ENCODE measurements around the gene ARHGAP24.

The ARHGAP24 gene

GRCh38 chr4:85474818-85475630, at the start of gene ARHGAP24:
Gene ARHGAP24, plus strand, starts transcription at chr4:85475150.
- no peak for DNase-seq (ENCODE audit: low read depth in 2 of 2)

DNA sequence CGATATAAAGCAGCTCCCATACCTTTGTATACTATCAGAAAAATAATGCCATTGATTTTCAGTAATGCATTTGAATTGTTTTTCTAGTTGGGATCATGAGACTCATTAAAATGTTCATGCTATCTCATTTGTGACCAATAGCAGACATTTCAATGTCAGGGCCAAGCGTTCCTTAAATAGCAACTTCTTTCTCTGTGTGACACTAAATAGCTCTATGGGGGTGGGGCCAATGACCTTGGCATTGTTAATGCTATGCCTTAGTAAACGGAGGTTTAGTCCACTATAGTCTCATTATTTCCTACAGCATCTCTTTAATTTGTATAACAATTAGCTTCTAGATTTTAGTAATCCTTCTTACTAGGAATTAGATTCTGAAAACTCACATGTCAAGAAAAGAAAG, 48.6 kb upstream of the ARHGAP24 start:
- DNase-seq (ENCODE audit: low read depth in 2 of 2) = no peak

- no peak for DNase-seq (ENCODE audit: low read depth in 2 of 2)
These were observed 47.8 kb upstream of the ARHGAP24 start for GRCh38 chr4:85427123-85427522.

GRCh38 chr4:85430226-85430625, 44.7 kb upstream of the ARHGAP24 start:
- no peak for DNase-seq (ENCODE audit: low read depth in 2 of 2)

- no peak for DNase-seq (ENCODE audit: low read depth in 2 of 2)
These were observed 44.3 kb upstream of the ARHGAP24 start for GRCh38 chr4:85430697-85431096.

GRCh38 chr4:85431156-85431555, 43.8 kb upstream of the ARHGAP24 start:
- DNase-seq (ENCODE audit: low read depth in 2 of 2) = no peak

DNA sequence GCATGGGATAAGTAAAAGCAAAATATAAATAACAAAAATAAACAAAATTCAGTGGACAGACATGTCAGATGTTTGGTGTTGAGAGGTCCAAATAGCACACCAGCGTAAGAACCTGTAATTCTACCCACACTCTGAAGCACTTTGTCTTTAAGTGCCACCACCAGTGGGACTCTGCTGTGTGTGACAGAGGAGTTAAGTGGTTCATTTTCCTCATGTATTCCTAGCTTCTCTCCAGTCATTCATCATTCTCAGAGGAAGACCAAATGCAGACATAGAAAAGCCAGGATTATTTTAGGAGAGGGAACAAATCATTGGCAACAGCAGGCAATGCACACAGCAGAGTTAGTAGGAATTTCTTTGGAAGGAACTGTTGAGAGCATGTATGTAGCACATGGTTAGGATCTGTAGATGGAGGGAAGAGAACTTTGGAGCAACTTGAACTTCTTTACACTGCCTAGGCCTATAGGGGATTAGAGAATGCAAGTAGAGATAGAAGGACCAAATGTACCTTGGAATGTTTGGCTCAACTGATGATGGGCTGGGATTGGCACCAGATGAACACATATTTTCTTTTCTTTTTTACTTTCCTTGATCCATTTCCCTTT, 43.0 kb upstream of the ARHGAP24 start:
- no peak for DNase-seq (ENCODE audit: low read depth in 2 of 2)

DNA sequence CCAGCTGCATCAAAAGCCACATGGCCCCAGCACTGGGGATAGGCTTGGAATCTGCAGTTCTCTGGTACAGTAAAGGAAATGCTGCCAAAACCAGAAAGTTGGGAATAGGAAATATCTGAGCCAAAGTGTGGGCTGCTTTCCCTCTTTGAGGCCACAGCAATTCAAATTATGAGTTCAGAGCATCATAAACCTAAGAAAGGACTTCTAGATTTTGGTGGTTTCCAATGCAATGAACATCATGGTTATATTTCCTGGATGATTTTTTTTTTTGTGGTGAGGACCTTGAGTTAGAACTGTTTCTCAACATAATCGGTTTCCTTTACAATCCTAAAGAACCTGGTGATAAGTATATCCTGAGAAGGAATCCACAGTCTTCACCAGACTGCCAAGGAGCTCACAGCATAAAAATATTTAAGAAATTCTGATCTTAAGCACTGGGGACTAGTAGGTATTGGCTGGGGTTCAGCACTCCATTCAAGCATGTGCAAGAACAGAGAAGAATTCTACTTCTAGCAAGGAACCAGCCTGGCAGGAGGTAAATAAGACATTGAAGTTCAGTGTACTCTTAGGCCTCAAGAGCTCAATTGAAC, 29.8 kb upstream of the ARHGAP24 start:
- no peak for DNase-seq (ENCODE audit: low read depth in 2 of 2)

DNA sequence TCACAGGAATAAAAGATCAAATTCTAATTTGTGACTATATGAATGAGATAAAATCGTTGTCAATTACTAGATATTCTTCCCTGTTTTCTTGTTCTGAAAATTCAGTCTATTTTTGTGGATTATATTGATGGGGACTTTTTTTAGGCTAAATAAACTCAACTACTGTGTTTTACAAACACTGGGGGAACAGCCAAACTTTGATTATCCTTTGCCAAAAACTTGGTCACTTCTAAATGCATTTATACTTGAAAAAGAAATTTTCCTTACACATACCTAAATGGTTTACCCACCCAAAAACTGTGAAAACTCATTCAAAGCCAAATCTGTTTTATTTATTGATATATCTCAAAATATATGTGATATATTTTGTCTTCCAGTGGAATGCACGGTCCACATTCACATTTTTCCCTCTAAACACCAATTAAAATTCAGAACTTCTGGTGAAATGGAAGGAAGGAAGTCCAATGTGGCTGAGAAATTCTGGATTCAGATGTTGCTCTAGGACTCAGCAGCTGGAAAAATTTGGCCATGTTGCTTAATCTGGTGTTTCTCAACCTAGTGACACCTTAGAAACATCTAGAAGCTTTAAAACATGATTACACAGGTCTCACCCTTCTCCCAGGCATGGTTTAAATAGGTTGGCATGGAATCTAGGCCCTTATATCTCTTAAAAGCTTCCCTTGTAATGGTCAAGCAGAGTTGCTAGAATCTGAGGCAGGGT, 28.6 kb upstream of the ARHGAP24 start:
- no peak for DNase-seq (ENCODE audit: low read depth in 2 of 2)

DNA sequence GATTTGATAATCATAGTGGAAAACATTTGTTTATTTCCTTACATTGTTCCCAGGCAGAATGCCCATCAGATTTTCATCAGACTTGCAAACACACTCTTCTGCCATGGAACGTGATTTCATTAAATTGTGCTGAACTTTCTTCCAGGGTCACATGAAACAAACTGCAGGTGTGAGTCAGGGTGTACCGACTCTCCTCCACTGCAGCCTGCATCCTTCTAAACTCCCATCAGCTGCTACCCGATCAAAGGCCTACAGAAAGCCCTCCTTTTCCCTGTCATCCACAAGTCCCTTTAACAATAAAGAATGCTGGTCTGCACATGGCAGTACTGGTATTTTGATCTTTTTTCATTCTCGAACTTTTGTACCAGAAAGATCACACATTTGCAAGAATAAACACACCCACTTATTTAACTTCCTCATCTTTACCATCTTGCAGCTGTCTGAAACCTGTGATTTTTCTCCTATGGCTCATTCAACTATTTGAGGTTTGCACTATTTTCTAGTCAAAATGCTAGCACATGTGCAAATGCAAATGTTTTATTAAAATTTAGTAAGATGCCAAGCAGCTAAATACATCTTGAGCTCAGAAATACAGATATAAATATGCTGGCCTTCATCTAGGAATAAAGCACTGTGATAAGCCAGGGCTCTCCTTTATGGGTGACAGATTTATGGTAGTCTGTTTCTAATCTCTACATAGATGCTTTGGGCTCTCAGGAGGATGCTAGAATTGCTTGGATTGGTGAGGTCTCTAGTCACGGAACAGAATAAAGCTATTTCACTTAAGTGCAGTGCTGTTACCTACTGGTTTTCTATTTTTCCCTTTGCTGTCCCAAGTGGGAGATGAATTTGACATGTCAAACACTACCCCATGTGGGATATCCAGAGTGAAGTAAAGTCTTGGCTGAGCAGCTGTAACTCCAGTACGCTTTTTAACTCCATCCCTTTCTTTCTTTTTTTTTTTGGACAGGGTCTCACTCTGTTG, 25.8 kb upstream of the ARHGAP24 start:
- no peak for DNase-seq (ENCODE audit: low read depth in 2 of 2)

DNA sequence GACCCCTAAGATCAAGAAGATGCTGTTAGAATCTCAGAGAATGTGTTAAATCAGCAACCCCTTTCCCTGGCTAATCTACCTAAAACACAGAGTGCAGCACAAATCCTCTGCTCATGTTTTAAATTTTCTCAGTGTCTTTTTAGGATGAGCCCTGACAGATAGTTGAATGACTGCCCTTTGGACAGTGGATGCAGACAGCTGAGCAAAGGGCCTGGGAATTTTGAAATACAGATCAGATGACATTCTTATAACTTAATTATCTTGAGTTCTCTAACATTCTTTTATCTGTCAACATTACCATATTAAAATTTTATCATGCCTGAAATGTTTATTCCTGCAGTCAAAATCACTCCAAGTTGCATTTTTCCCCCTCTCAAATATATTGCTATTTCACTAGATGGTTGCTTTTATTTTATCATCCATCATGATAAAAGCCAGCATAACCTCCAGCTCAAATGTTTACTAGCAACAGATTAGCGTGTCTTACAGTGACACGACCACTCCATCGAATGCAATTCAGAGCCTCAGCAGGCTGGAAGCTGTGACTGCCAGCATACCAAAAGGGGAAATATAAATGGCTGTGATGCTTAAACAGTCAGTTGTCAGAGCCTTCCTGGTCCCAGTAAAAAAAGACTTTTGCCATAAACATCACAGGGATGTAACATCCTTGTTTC, 22.8 kb upstream of the ARHGAP24 start:
- DNase-seq (ENCODE audit: low read depth in 2 of 2) = no peak

- no peak for DNase-seq (ENCODE audit: low read depth in 2 of 2)
These were observed 19.0 kb upstream of the ARHGAP24 start for GRCh38 chr4:85455942-85456341.

DNA sequence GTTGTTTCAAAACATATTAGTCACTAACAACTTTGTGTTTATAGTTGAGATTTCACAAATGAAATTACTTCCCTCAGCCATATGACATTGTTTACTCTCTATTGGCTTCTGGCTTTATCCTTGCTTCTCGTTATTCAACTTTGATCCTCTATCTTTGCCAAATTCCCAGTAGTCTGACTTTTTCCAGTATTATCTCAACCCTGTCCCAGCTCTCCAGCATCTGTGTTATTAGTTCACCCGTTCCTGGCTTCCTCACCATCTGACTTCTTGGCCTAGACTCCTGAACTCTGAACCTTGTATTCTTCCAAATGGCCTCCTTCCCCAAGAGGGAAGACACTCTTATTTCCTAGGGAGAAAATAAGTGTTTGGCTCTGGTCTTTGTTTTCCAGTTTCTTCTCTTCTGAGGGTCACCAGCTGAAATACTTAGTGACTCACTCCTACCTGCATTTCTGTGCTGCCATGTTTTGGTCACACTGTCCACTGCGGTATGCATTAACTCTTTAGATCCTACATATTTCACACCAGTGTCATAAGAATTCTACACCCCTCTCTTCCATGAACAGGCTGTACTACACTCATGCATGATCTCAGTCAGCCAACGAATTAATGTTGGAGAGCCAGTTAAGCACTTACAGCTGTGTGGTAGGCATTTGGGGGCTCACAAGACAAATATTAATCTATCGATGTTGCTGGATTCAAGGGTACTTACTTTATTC, 17.0 kb upstream of the ARHGAP24 start:
- DNase-seq (ENCODE audit: low read depth in 2 of 2) = no peak

- DNase-seq (ENCODE audit: low read depth in 2 of 2) = no peak
These were observed 15.2 kb upstream of the ARHGAP24 start for GRCh38 chr4:85459736-85460135.

- no peak for DNase-seq (ENCODE audit: low read depth in 2 of 2)
These were observed 594 bp upstream of the ARHGAP24 start for GRCh38 chr4:85474356-85474755.

DNA sequence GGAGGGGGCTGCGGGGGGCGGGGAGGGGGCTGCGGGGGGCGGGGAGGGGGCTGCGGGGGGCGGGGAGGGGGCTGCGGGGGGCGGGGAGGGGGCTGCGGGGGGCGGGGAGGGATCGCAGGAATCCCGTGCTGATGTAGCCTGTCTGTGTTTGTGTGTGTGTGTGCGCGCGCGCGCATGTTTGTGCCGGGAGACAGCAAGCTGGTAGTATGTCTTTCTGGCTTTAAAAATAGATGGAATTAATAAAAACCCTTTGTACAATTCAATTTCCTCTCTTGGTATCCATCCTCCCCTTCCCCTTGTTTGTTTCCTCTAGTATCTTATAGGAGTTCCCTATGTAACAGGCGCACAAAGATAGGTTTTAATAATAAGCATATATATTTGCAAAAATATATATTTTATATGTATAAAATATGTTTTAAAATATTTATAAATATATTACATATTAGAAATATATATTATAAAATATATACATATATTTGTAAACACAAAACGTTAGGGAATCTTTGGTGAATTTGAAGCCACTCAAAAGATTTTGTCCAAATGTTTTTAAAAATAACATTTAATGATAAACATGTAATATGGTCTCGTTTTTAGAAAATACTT, 782 bp downstream of the ARHGAP24 start:
- no peak for DNase-seq (ENCODE audit: low read depth in 2 of 2)

- no peak for DNase-seq (ENCODE audit: low read depth in 2 of 2)
These were observed 1.4 kb downstream of the ARHGAP24 start for GRCh38 chr4:85476381-85476780.

DNA sequence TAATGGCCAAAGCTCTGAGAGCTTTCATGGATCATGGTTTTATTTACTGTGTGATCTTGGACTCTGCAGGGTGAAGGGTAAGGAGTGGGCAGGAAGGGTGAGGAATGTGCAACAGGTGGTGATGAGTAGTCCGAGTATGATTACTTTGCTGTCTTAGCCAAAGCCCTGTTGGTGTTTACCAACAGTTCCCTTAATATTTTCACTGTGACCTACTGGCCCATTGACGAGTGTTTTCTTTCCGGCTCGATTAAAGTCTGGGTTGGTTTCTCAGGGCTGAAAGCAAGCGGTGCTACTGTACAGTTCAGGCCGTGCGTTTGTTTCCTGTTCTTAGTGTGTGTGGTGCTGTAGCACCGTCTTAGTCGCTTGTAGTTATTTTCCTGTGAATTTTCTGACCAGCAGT, 2.6 kb downstream of the ARHGAP24 start:
- no peak for DNase-seq (ENCODE audit: low read depth in 2 of 2)

GRCh38 chr4:85478576-85478975, 3.6 kb downstream of the ARHGAP24 start:
- no peak for DNase-seq (ENCODE audit: low read depth in 2 of 2)

Measured in stimulated activated CD4-positive, alpha-beta T cell treated with anti-CD3 and anti-CD28 coated beads, Interleukin-1b, Interleukin-23, amount 100 ng/mL, for 1 hour (primary cell).